NCI-H146 treated with DMSO at 0.1 percent for 48 hours (cell line): ENCODE measurements around the gene JARID2.
A peak's percentile ranks its signal among the peaks of the same experiment; 100 is the strongest.

Experiments used
- DNase-seq: peaks from one replicate; lab custom pipeline; 2025; ENCODE audit not compliant: unreplicated experiment; lab: John Stamatoyannopoulos, UW

JARID2 gene

GRCh38 chr6:15457121-15457650 lies 211.3 kb downstream of the JARID2 start:
- DNase-seq, result peak; percentile 50

DNA sequence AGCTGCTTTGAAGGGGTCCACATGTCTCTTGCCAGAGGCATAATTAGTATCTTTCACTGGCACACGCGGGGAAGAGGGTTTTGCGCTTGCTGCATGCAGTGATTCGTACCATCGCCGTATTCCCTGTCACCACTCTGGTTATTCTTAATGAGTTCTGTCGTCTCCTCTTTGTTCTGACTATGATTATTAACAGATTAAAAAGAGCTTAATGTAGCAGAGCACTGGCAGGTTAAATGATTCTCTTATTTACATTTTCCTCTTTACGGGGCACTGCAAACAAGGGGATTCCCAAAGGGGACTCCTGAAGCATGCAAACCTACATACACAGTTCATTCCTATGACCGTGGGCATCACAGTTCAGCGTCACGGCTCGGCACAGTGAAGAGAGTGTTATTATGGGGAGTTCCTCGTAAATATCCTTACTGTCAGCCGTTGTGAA lies 212.2 kb downstream of the JARID2 start:
- peak; percentile 54 for DNase-seq

- no peak for DNase-seq
These were observed 214.3 kb downstream of the JARID2 start for GRCh38 chr6:15460110-15460727.

DNA sequence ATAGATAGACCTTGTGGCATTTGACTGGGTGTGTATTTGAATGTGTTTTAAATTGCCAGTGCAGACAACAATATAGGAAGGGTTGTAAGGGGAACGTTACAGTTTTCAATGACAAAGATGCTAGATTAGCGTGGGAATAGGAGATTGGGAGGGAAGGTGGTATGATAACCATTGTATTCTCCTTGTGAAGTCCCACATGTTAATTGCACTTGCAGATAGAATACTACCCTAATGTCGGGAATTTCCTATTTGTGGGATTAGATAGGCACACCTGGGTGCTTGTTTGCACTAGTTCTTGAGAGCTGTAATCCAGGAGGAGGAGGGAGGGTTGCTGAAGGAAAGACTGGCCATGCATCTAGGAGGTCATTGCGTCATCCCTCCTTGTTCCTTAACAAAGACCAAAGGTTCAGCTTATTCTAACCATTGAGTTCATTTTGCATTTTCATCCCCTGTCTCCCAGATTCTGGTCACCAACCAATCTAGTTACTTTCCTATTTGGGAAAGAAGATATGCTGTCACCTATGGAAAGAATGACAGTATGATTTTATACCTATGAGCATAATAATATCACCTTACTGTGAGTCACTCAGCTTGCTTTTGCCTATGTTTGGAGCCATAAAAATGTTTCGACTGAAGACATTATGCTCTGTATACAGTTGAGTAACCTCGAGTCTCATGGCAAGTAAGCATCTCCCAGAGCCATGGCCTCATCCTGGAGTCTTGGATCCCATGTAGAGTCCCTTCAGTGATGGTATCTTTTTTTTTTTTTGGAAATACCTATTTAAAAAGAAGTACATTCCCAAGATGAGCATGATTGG lies 215.5 kb downstream of the JARID2 start:
- no peak for DNase-seq

GRCh38 chr6:15462256-15462655 lies 216.4 kb downstream of the JARID2 start:
- DNase-seq, result no peak

DNA sequence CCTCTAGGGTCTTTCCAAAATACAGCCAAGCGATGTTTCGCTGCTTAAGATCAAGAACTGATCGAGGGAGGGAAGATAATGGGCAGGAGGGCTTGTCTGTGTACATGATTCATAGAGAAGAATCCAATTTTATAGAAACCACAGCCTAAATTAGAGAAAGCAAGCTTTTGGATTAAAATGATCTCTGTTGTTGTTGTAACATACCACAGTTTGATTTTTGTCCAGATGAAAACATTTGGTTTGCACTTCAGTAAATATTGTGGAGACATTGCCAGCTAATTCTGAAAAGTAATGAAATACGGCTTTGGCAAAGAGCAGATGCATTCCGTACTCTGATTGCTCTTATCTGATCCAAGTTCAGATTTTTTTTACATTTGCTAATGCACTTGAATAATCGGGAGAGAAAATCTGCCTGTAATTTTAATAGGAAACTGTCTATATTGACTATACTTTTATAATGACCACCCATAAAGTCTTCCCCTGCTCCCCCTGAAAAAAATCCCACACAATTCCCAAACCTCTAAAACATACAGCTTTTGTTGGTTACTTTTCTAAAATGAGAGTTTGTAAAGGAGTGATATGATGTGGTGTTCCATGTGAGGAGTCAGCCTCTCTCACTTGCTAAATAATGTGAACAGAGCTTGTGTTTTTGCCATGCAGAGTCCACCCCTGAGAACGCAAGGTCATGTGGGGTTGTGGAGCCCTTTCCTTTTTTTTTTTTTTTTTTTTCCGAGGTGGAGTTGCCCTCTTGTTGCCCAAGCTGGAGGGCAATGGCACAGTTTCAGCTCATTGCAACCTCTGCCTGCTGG lies 217.1 kb downstream of the JARID2 start:
- DNase-seq, result no peak

DNA sequence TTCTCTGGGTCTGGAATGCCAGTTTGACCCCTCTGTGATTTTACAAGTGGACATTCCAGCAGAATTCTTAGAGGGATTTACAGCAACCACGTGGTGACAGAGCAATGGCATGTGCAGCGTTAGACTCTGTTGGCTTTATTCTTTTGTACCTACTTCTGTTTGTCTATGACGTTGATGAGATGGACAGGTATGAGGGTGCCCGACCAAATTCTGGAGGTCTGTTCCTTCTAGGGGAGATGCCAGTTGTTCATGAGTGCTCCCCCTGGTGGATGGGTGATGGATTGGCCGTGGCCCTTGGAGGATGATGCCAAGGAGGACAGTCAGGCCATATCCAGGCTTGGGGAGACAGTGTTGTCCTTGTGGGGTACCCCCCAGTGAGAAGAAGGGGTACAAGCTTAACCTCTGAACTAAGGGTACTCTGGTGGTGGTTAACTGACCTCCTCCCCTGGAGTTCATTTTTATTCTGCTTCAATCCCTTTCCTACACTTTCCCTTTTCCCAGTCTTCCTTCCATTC lies 218.4 kb downstream of the JARID2 start:
- DNase-seq, result peak; percentile 2

DNA sequence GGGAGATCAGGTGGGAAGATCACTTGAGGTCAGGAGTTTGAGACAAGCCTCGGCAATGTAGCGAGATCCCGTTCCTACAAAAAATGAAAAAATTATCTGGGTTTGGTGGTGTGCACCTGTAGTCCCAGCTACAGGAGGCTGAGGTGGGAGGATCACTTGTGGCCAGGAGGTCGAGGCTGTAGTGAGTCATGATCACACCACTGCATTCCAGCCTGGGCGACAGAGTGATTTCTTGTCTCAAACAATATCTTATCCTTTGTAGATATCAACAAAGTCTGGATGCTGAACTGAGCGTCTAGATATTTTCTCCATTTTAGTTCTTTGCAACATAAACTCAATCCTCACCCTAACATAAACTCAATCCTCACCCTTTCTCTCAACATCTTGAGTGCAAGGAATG lies 219.3 kb downstream of the JARID2 start:
- no peak for DNase-seq

- no peak for DNase-seq
These were observed 224.9 kb downstream of the JARID2 start for GRCh38 chr6:15470746-15471145.

GRCh38 chr6:15472621-15473020 lies 226.8 kb downstream of the JARID2 start:
- no peak for DNase-seq

DNA sequence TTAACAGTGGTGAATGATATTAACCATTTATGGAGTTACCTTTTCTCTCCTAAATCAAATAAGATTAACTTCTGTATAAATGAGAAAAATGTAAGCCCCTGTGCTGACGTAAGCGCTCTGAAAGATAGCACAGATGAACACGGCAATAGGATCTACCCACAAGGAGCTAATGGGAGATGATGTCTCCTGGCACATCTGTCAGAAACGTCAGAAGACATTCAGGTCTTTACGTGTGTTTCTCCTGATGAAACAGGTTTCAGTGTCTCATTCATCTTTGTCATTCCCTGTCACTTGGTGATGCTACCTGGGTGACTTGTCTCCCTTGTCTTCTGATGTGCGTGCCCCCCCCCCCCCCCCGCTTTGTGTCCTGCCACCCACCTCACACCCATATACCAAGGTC lies 227.3 kb downstream of the JARID2 start:
- no peak for DNase-seq

DNA sequence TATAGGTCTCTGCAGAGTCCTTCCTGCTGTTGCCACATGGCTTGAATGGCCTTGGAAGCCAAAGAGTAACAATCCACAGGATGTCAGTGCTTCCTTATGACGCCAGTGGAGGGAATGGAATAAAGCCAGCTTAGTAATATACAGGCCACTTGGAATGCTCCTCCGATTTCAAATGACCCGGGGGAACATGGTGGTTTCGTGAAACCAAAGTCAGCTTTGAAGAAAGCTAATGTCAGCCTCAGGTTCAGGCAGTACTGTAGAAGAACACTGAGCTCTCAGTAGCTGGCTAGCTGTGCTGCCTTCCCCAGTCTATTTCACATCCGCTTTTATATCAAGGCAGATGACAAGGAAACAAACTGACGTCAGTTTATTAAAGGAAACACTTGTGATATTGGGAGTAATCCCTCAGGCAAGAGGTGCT lies 227.9 kb downstream of the JARID2 start:
- DNase-seq, result no peak

DNA sequence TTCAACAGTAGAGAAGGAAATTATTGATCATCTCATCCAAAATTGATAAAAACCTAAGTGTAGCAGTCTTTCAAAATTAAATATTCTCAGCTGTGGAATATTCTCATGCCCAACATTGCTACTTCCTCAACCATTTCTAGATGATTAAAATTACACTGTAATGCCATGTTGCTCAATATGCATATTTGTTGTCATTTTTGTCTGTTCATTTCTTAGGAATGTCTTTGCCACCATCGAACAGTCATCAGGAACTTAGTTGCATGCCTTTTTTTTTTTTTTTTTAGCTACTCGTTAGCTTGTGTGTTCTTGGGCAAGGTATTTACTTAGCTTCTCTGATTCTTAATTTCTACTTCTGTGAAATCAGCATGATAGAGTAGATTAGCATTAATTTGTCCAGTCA lies 228.3 kb downstream of the JARID2 start:
- no peak for DNase-seq

DNA sequence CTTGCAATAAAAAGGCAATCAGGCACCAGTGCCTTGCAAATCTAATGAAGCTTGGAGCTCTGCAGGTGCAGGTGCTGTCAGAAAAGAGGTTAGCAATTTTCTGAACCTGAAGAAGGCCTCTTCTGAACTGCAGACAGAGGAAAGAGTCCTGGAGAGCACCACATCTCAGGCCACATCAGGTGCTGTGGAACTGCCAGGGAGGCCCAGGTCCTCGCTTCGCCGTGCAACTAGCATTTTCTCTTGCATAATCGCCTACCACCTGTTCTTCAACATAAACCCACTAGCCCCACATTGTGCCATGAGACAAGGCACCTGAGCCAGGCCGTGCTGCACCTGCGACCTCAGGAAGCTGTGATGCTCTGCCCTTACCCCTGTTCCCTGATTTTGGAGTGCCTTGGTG lies 229.4 kb downstream of the JARID2 start:
- DNase-seq, result no peak

DNA sequence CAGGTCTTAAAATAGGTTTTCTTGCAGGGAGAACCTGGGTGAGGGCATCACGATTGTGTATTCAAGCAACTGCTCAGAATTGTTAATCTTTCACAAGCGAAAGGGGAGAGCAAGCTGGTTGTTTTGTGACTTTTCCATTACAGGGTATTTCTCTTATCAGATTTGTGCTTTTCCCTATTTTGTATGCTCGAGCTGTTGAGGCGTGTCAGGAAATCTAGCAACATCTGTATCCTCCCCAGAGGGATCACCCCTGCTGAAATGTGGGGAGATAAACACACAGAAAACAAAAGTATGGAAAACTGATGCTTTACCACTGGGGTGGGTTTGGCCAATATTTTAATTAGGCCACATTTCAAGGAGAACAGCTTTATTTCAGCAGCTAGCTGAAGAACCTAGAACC lies 230.0 kb downstream of the JARID2 start:
- no peak for DNase-seq

GRCh38 chr6:15476631-15477380 lies 230.9 kb downstream of the JARID2 start:
- DNase-seq, result no peak

- no peak for DNase-seq
These were observed 231.9 kb downstream of the JARID2 start for GRCh38 chr6:15477746-15478145.

DNA sequence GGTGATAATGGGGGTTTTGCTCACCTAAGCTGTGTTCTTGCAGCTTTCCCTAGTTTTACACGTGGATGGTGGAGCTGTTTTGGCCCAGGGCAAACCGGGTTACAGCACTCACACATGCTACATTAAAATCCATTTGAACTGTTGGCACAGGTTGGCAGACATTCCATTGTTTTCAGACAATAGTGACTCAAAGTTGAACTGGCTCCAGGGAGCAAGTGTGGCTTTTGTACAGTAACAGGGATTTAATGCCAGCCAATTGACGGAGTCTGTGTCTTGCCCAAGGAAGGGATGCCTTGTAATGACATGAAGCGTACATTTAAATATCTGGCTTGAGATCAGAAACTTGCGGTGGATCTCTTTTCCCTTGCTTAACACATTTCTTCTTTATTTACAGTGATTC lies 233.9 kb downstream of the JARID2 start:
- DNase-seq, result no peak

- no peak for DNase-seq
These were observed 234.7 kb downstream of the JARID2 start for GRCh38 chr6:15480525-15480924.
